ENCODE measurements around the gene PDX1.

- TF ChIP-seq, protein P1, sequence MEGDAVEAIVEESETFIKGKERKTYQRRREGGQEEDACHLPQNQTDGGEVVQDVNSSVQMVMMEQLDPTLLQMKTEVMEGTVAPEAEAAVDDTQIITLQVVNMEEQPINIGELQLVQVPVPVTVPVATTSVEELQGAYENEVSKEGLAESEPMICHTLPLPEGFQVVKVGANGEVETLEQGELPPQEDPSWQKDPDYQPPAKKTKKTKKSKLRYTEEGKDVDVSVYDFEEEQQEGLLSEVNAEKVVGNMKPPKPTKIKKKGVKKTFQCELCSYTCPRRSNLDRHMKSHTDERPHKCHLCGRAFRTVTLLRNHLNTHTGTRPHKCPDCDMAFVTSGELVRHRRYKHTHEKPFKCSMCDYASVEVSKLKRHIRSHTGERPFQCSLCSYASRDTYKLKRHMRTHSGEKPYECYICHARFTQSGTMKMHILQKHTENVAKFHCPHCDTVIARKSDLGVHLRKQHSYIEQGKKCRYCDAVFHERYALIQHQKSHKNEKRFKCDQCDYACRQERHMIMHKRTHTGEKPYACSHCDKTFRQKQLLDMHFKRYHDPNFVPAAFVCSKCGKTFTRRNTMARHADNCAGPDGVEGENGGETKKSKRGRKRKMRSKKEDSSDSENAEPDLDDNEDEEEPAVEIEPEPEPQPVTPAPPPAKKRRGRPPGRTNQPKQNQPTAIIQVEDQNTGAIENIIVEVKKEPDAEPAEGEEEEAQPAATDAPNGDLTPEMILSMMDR (IDR thresholded peaks at IDR 0.05 in 4 of 5, conservative IDR thresholded peaks at IDR 0.05 in 1 of 5) = no peak
- no peak for TF ChIP-seq POLR2A (IDR thresholded peaks at IDR 0.05)
These were observed 49.5 kb downstream of the PDX1 start, which contains the start of gene CDX2 for GRCh38 chr13:27969082-27969865.

Data from gastrocnemius medialis (tissue), 4 donors.